Ovary (tissue), 3 donors: ENCODE results near the gene METTL13.

Experiments used
- CTCF ChIP-seq, 3 donors: fragments of 450-650 bp in 2 of 3; fragments of 200-600 bp in 1 of 3; IDR thresholded peaks; one replicate each; pipeline versions ENCODE4 v1.5.1 to v1.8.0; 2016 to 2022; ENCODE audit warnings: antibody characterized with exemption in 3 of 3, mild to moderate bottlenecking in 1 of 3
- POLR2A ChIP-seq: fragments of 450-650 bp; IDR thresholded peaks from one replicate; pipeline ENCODE4 v1.6.1; 2017; ENCODE audit warnings: antibody characterized with exemption, mild to moderate bottlenecking, moderate library complexity
- donor health status: DM: no; HTN: no; CAD: no.

DNA sequence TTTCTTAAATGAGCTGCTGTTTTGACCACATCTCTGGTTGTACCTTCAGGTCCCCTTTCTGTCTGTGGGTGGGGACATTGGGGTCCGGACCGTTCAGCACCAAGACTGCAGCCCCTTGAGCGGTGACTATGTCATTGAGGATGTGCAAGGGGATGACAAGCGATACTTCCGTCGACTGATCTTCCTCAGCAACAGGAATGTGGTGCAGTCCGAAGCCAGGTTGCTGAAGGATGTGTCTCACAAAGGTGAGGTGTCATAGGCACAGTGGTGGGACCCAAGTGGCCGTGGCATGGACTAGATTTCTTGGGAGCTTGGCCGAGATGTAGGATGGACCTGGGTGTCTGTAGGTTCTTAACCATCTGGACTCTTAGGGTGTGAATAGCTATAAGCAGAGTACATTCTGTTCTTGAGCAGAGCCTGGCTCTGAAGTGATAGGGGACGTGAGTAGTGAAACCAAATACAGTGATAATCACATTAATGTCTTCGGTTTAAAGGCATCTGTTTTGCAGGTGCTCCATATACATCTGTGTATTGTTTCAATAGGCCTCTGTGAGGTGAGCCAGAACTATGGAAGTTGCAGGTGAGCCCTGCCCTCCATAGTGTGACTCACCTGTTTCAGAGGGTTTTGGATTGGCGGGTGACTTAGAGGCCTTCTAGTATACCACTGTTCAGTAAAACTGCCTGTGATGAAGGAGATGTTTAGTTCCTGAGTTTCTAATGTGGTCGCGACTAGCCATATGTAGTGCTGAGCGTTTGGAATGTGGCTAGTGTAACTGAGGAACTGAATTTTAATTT, 6.4 kb downstream of the METTL13 start:
- TF ChIP-seq CTCF (IDR thresholded peaks at IDR 0.05) (no peak), POLR2A (no peak)
